Muscle of leg (tissue), 11 donors: ENCODE results near the gene SERTAD2. TPM values are rescaled to one million over a fixed set of nuclear protein-coding genes. Genes with fewer than 3 reads are reported as not detected.

Experiments
- DNase-seq: peaks from one replicate; pipeline ENCODE4 v3.0.0; 2013
- H3K27ac ChIP-seq: one replicate; pipeline ENCODE4 v1.5.1; 2013; ENCODE audit warnings: mild to moderate bottlenecking, low read length, control low read depth
- H3K27me3 ChIP-seq: one replicate; pipeline ENCODE4 v1.6.1; 2013; ENCODE audit warnings: low read length; ENCODE audit not compliant: control insufficient read depth, insufficient read depth
- H3K36me3 ChIP-seq: one replicate; pipeline ENCODE4 v1.6.1; 2013; ENCODE audit warnings: low read length; ENCODE audit not compliant: control insufficient read depth, insufficient read depth
- H3K4me1 ChIP-seq: one replicate; pipeline ENCODE4 v1.6.1; 2013; ENCODE audit warnings: low read length; ENCODE audit not compliant: control insufficient read depth, insufficient read depth
- H3K4me3 ChIP-seq: one replicate; pipeline ENCODE4 v1.5.1; 2013; ENCODE audit warnings: low read length, control low read depth
- H3K9me3 ChIP-seq: replicated peaks from 2 replicates; pipeline ENCODE4 v1.6.1; 2013; ENCODE audit warnings: low read depth, low read length; ENCODE audit not compliant: control insufficient read depth
- WGBS: methylation state at CpG from one replicate; pipeline ENCODE4 v1.1.5; 2013; ENCODE audit warnings: missing lambda C conversion rate; ENCODE audit not compliant: insufficient coverage; 5-methylcytosine and 5-hydroxymethylcytosine counted together
- polyA plus RNA-seq, 8 donors: library from polyadenylated mRNA; unstranded; fragments of 120-200 nt; gene quantifications; one replicate each; pipeline versions ENCODE4 v1.2.1 to v1.2.3, GENCODE V29; 2013; ENCODE audit warnings: inconsistent platforms in 1 of 8, low replicate concordance in 1 of 8; ENCODE audit not compliant: insufficient read length in 8 of 8, insufficient read depth in 1 of 8
- total RNA-seq: library from RNA; stranded (reverse); fragments of 120-200 nt; gene quantifications from one replicate; pipeline ENCODE4 v1.2.4, GENCODE V29; 2013

SERTAD2 gene
- total and polyA plus RNA-seq, 9 donors, result 11.0 to 30.4 (median 23.0) TPM

DNA sequence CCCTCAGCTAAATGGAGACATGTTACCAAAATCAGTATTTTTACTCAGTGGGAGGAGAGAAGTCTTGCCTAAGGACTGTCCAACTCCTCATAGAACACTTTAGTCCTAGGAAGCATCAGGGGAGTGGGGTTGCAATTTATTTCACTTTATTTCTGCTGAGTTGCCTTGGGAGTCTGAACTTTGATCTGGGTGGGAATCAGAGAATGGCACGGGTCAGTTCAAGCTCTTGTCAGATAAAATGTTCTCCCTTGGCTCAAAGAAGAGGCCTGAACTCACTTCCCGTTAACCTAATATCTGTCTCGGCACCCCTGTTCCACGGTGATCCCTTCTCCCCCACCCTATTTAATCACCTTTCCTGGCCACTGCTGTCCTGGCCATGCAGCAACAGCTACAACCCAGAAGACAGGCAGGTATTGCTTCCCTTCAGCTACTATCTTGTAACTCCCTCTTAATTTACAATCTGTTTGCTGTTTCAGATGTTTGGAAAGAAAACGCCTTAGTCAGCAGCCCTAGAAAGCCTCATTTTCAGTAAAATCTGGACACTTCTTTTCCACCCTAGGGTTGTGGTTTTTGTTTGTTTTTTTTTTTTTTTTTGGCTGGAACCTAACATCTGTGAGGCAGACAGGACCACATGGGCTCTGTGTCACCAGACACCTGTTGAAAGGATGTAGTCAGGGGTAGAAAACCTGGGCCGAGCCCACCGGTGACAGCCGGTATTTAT is 52.5 kb downstream of the SERTAD2 start:
- 48% methylated on average over 4 of the region's 8 CpGs for WGBS
- peak; percentile 66 for DNase-seq
- H3K27ac ChIP-seq, result no peak overlapping the region
- H3K4me3 ChIP-seq, result no peak overlapping the region
- no peaks in the 10 kb centered on the region for H3K27me3 ChIP-seq
- H3K9me3 ChIP-seq, result no peaks in the 10 kb centered on the region
- peaks cover 17% of the 10 kb centered on the region for H3K4me1 ChIP-seq
- H3K36me3 ChIP-seq, result no peaks in the 10 kb centered on the region

DNA sequence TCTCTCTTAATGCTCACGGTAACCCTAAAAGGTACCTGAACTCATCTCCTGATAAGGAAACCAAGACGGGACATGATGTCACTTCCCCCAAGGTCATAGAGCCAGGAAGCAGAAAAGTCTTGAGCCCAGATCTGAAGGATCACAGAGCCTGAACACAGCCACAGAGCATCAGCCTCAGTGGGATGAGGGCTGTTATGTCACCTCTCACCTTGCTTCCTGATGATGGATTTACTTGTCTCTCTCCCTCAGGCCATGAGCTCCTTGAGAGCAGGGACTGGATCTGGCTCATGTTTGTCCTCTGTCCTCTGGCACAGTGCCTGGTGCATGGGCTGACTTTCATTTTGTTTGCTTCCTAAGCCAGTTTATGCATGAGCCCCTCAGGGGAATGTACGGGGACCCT is 54.2 kb downstream of the SERTAD2 start:
- Histone ChIP-seq H3K4me3 (no peak overlapping the region), H3K9me3 (no peaks in the 10 kb centered on the region), H3K27me3 (no peaks in the 10 kb centered on the region), H3K27ac (no peak overlapping the region), H3K36me3 (no peaks in the 10 kb centered on the region), H3K4me1 (peaks cover 8% of the 10 kb centered on the region)
- WGBS, result 25% methylated on average over 1 of the region's 3 CpGs
- no peak for DNase-seq

DNA sequence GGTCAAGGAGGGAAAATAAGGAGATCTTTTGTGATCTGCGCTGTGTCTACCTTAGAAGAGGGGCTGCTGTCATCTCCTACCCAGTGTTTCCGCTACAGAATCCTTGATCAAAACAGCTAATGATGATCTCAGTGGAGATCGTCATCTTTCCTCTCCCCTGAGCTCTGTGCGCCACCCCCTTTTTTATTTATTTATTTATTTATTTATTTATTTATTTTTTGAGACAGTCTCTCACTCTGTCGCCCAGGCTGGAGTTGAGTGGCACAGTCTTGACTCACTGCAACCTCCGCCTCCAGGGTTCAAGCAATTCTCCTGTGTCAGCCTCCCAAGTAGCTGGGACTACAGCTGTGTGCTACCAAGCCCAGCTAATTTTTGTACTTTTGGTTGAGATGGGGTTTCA is 55.5 kb downstream of the SERTAD2 start:
- WGBS, result 100% methylated on average over 1 of the region's 6 CpGs
- DNase-seq, result no peak
- Histone ChIP-seq H3K27ac (no peak overlapping the region), H3K36me3 (peaks cover 2% of the 10 kb centered on the region), H3K27me3 (no peaks in the 10 kb centered on the region), H3K9me3 (no peaks in the 10 kb centered on the region), H3K4me1 (peaks cover 8% of the 10 kb centered on the region), H3K4me3 (no peak overlapping the region)

DNA sequence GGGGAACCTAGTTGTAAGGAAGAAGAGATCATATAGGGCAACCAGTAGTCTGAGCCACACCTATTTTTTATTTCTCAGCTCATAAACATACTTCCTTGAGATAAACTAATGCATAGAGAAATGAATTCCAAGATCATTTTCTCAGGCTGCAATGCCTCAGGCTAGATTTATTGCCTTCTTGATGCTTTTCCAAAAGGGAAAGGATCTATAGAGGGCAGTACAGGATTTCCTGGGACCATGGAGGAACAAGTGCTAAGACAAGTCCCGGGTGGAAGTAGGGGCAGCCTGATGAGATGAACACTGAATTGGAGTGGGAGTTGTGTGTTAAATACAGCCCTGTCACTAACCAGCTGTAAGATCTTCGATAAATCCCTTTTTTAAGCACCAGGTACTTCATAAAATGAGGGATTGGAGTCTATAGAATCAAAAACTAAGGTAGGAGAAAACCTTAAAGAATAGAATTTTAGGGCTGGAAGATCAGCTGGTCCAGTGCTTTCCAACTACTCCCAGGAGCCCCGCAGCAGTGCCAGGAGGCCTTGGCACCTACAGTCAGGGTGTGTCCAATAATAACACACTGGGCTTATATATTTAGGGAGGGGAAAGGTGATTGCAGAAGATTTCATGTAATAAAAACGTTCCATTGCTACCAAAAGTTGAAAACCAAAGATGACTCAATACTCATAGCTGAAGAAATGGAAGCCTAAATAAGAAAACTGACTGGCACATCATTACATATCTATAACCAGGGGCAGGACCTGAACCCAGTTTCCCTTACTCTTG is 58.1 kb downstream of the SERTAD2 start:
- peak; percentile 57 for DNase-seq
- Histone ChIP-seq H3K27ac (no peak overlapping the region), H3K27me3 (no peaks in the 10 kb centered on the region), H3K4me1 (peaks cover 8% of the 10 kb centered on the region), H3K4me3 (no peak overlapping the region), H3K36me3 (peaks cover 12% of the 10 kb centered on the region), H3K9me3 (no peaks in the 10 kb centered on the region)
- WGBS, result no CpG with 5 or more reads among the region's 4 CpGs

DNA sequence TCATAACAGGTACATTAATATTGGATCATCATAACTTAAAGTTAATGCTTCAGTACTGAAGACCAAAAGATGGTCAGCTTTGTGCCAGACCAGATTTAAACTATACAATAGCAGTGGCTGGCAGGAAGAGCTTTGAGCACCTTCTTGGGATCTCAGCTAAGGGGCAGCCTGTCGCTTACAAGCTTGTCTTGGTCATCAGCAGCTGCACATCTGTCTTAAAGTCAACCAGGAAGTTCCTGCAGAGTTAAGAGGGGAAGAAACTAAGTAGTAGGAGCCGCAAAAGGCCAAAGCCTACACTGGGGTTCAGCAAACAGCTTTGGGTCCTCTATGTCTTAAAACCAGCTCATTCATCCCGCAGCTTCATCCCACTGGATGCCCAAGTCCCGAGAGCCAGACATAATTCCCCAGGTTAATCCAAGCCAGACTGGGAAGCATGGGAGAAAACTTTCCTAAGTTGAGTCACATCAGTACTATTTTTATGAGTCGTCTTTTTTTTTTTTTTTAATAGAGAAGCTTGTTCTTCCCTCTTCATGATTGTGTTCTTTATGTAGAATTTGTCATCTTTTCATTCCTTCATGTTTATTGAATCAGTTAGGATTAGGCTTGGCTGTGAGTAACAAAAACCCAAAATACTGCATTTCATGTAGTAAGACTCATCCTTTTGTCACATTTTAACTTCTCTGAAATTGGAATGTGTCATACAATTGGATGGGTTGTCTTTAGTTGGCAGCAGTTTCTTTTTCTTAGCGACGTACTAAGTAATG is 59.3 kb downstream of the SERTAD2 start:
- WGBS, result 72% methylated on average over 3 of the region's 7 CpGs
- Histone ChIP-seq H3K36me3 (peaks cover 12% of the 10 kb centered on the region), H3K27me3 (no peaks in the 10 kb centered on the region), H3K9me3 (no peaks in the 10 kb centered on the region), H3K4me1 (peaks cover 2% of the 10 kb centered on the region), H3K4me3 (no peak overlapping the region), H3K27ac (no peak overlapping the region)
- DNase-seq, result no peak

DNA sequence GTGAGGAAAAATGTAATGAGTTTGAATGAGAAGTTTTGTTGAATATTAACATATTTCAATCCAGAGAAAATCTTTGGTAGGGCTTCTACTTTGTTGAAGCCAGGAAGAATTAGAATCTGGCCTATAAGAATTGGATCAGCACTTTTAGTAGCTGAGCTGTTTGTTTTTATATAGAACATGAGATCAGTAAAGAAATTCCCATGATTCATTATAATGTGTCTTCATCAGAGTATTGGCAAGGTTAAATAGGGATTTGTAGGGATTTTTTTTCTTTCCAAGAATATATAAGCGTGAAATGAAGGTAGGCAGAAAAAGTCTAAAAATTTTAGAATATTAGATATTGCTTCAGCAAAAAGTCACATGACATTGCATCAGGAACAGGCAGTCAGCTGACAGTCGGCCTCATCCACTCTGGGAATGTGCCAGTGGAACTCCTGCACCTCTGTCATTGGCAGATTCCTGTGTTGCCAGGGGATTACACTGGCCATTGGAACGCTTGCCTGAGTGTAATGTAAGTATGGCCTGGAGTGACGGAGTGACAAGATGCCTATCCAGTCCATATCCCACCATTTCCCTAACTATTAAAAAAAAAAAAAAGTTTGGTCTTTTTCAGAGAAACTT is 60.6 kb downstream of the SERTAD2 start:
- WGBS, result no CpG with 5 or more reads among the region's 4 CpGs
- Histone ChIP-seq H3K27ac (no peak overlapping the region), H3K4me3 (no peak overlapping the region), H3K4me1 (no peaks in the 10 kb centered on the region), H3K36me3 (peaks cover 12% of the 10 kb centered on the region), H3K9me3 (no peaks in the 10 kb centered on the region), H3K27me3 (no peaks in the 10 kb centered on the region)
- DNase-seq, result peak; percentile 60

DNA sequence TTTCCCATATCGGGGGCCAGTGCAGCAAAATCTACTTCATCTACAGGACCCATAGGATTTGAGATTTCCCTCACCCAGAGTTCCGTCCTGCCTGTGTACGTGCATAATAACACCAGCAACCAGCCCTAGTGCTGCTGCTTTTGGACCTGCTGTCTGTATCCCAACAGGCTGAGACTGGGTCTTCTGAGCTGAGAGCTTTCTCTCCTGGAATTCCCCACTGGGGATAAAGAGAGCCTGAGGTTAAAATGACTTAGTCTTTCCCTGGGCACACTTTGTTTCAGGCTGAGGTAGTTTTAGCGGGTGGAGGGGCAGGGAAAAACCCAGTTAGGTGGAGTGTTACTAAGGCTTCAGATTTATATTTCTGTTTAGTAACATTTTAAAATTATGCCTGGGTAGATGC is 62.5 kb downstream of the SERTAD2 start:
- 90% methylated on average over 1 of the region's 4 CpGs for WGBS

DNA sequence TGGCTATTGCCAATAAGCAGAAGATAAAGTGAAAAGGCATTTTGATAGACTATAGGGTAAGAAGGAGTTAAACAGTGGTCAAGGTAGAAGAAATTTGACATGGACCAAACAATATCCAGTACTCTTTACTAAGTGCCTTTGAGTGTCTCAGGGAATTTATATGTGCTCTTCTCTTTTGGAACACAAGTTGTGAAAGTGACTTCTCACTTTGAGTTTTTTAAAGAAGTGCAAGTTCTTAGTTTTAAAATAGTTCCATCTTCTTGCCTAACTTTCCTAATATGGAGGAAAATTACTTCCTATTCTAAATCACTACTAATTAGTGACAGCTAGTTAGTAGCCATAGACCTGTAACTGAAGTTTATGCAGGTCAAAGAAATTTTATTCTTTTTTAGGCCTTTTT is 66.2 kb downstream of the SERTAD2 start:
- Histone ChIP-seq H3K27ac (no peak overlapping the region), H3K4me3 (no peak overlapping the region), H3K27me3 (no peaks in the 10 kb centered on the region), H3K36me3 (peaks cover 15% of the 10 kb centered on the region), H3K4me1 (no peaks in the 10 kb centered on the region), H3K9me3 (no peaks in the 10 kb centered on the region)
- DNase-seq, result no peak

More for the DNA sequence above, 62.5 kb downstream of the SERTAD2 start:
- DNase-seq, result no peak
- no peaks in the 10 kb centered on the region for H3K4me1 ChIP-seq
- H3K36me3 ChIP-seq, result peaks cover 12% of the 10 kb centered on the region
- H3K4me3 ChIP-seq, result no peak overlapping the region
- H3K9me3 ChIP-seq, result no peaks in the 10 kb centered on the region
- H3K27ac ChIP-seq, result no peak overlapping the region
- no peaks in the 10 kb centered on the region for H3K27me3 ChIP-seq

DNA sequence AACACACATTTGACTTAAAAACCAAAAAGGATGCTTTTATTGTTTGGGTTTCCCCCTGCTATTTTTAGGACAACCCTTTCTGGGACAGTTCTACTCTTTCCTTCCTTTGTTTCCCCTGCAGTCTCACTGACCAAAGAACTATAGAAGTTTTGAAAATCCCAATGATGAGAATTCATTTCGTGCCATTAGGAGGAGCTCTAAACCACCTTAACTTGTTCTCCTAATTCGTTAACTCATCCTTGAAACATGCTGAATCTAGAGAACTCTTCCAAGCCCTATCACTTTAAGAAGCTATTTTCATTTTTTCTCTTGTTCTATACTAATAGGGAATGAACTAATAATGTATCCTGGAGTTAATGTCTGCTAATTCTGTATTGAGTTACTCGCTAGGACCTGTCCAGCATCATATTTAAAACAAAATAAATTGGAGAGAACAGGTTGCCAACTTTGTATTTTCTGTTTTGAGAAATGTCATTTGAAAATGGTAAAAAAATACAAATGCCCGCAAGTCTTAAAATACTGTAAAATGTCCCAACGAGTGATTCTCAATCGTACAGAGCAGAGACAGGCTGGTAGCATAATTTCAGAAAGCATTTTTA is 66.7 kb downstream of the SERTAD2 start:
- Histone ChIP-seq H3K4me1 (no peaks in the 10 kb centered on the region), H3K27me3 (no peaks in the 10 kb centered on the region), H3K27ac (no peak overlapping the region), H3K9me3 (no peaks in the 10 kb centered on the region), H3K4me3 (no peak overlapping the region), H3K36me3 (peaks cover 17% of the 10 kb centered on the region)
- WGBS, result no CpG with 5 or more reads among the region's 6 CpGs
- DNase-seq, result peak; percentile 76
